NCI-H187 treated with DMSO at 0.1 percent for 48 hours (cell line): Measurements from ENCODE around the gene RPAIN.

Source experiments
- DNase-seq: peaks from one replicate; lab custom pipeline; 2025; lab: John Stamatoyannopoulos, UW

RPAIN gene

GRCh38 chr17:5419959-5420653, at the start of gene RPAIN:
Gene RPAIN, plus strand, starts transcription at chr17:5420182. Its CDS starts 29 bp downstream, at chr17:5420211.
- DNase-seq: peak; percentile 61

GRCh38 chr17:5370411-5370810, 49.6 kb upstream of the RPAIN start:
- DNase-seq: no peak

GRCh38 chr17:5373112-5373511, 46.9 kb upstream of the RPAIN start:
- no peak for DNase-seq

- no peak for DNase-seq
Measured at GRCh38 chr17:5378566-5379207, 41.3 kb upstream of the RPAIN start.

GRCh38 chr17:5379351-5380107, 40.5 kb upstream of the RPAIN start:
- no peak for DNase-seq

- DNase-seq: no peak
Measured at GRCh38 chr17:5380491-5381135, 39.4 kb upstream of the RPAIN start.

- no peak for DNase-seq
Measured at GRCh38 chr17:5381542-5381941, 38.4 kb upstream of the RPAIN start.

- no peak for DNase-seq
Measured at GRCh38 chr17:5391678-5392077, 28.3 kb upstream of the RPAIN start.

GRCh38 chr17:5396612-5397011, 23.4 kb upstream of the RPAIN start:
- DNase-seq: no peak

GRCh38 chr17:5399767-5400166, 20.2 kb upstream of the RPAIN start:
- no peak for DNase-seq

- no peak for DNase-seq
Measured at GRCh38 chr17:5405400-5405799, 14.6 kb upstream of the RPAIN start.

- DNase-seq: no peak
Measured at GRCh38 chr17:5408186-5408585, 11.8 kb upstream of the RPAIN start.

- DNase-seq: no peak
Measured at GRCh38 chr17:5410594-5411272, 9.2 kb upstream of the RPAIN start.

- no peak for DNase-seq
Measured at GRCh38 chr17:5413682-5414081, 6.3 kb upstream of the RPAIN start.

- DNase-seq: no peak
Measured at GRCh38 chr17:5416901-5417300, 3.1 kb upstream of the RPAIN start.

- DNase-seq: peak; percentile 3
Measured at GRCh38 chr17:5418858-5419355, 1.1 kb upstream of the RPAIN start.

GRCh38 chr17:5419356-5419958, 525 bp upstream of the RPAIN start, which contains the start of gene NUP88:
Gene NUP88, minus strand, starts transcription at chr17:5419662. Its CDS starts 12 bp downstream, at chr17:5419650.
- peak; percentile 66 for DNase-seq

GRCh38 chr17:5422505-5422904, 2.5 kb downstream of the RPAIN start:
- DNase-seq: no peak

GRCh38 chr17:5424909-5425308, 4.9 kb downstream of the RPAIN start:
- no peak for DNase-seq

- no peak for DNase-seq
Measured at GRCh38 chr17:5425826-5426225, 5.8 kb downstream of the RPAIN start.

GRCh38 chr17:5429191-5429887, 9.4 kb downstream of the RPAIN start:
- no peak for DNase-seq
